ENCODE measurements around the gene GAGE12G.

DNA sequence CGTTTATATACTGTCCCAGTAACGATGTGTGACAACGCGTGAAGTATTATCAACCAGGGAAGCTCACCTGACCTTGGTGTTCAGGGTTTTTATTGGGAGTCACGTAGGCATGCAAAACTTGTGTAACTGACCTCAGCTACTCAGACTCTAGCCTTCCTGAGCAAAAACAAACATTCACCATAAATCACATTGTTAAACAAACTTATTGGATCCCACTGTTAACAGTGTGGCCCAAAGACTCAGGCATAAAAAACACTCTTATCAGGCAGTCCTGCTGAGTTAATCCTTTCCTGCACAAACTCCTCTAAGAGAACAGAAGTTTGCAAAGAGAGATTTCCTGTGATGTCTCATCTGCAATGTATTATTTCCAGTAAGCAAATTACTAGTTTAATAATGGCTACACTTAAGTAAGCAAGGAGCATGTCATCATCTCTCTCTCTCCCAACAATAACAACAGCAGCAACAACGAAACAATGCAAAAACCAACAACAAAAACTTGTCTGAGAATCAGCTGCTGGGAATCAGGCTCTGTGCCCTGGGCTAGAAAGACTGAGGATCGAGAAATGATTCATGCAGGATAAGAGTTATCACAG is 40.6 kb downstream of the GAGE12G start:
- TF ChIP-seq, protein P1, sequence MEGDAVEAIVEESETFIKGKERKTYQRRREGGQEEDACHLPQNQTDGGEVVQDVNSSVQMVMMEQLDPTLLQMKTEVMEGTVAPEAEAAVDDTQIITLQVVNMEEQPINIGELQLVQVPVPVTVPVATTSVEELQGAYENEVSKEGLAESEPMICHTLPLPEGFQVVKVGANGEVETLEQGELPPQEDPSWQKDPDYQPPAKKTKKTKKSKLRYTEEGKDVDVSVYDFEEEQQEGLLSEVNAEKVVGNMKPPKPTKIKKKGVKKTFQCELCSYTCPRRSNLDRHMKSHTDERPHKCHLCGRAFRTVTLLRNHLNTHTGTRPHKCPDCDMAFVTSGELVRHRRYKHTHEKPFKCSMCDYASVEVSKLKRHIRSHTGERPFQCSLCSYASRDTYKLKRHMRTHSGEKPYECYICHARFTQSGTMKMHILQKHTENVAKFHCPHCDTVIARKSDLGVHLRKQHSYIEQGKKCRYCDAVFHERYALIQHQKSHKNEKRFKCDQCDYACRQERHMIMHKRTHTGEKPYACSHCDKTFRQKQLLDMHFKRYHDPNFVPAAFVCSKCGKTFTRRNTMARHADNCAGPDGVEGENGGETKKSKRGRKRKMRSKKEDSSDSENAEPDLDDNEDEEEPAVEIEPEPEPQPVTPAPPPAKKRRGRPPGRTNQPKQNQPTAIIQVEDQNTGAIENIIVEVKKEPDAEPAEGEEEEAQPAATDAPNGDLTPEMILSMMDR (conservative IDR thresholded peaks at IDR 0.05; ENCODE audit: low read depth, low read length) = no peak
- no peak for TF ChIP-seq EZH2 (IDR thresholded peaks at IDR 0.05; ENCODE audit: low read length, unreplicated experiment)
- TF ChIP-seq EZH2phosphoT487 (IDR thresholded peaks at IDR 0.05; ENCODE audit: borderline replicate concordance, low read length) = no peak

All from PC-3 (cell line).